Measurements from ENCODE around the gene CEMIP. TPM values are rescaled to one million over a fixed set of nuclear protein-coding genes. Genes with fewer than 3 reads are reported as not detected.

Gene CEMIP
- total RNA-seq, 1 donor from 2014 or later = not detected

- no peak overlapping the region for H3K4me3 ChIP-seq
- no peaks in the 10 kb centered on the region for H3K27me3 ChIP-seq
- peaks cover 19% of the 10 kb centered on the region for H3K79me2 ChIP-seq (ENCODE audit: low read depth)
- H3K36me3 ChIP-seq = no peaks in the 10 kb centered on the region
- peaks cover 23% of the 10 kb centered on the region for H4K20me1 ChIP-seq (ENCODE audit: low read depth)
- no peak overlapping the region for H3K27ac Mint-ChIP-seq
- peaks cover 2% of the 10 kb centered on the region for H3K27me3 Mint-ChIP-seq (ENCODE audit: insufficient read depth, low read depth)
- H3K9ac ChIP-seq = no peak overlapping the region
- no peak overlapping the region for H3K27ac ChIP-seq
- no peak for TF ChIP-seq EZH2phosphoT487 (IDR thresholded peaks at IDR 0.05)
- TF ChIP-seq EZH2 (IDR thresholded peaks at IDR 0.05) = no peak
- TF ChIP-seq, protein P1, sequence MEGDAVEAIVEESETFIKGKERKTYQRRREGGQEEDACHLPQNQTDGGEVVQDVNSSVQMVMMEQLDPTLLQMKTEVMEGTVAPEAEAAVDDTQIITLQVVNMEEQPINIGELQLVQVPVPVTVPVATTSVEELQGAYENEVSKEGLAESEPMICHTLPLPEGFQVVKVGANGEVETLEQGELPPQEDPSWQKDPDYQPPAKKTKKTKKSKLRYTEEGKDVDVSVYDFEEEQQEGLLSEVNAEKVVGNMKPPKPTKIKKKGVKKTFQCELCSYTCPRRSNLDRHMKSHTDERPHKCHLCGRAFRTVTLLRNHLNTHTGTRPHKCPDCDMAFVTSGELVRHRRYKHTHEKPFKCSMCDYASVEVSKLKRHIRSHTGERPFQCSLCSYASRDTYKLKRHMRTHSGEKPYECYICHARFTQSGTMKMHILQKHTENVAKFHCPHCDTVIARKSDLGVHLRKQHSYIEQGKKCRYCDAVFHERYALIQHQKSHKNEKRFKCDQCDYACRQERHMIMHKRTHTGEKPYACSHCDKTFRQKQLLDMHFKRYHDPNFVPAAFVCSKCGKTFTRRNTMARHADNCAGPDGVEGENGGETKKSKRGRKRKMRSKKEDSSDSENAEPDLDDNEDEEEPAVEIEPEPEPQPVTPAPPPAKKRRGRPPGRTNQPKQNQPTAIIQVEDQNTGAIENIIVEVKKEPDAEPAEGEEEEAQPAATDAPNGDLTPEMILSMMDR (IDR thresholded peaks at IDR 0.05) = peak; percentile 92
- H3K9me3 Mint-ChIP-seq = no peaks in the 10 kb centered on the region
- peaks cover 13% of the 10 kb centered on the region for H3K4me1 ChIP-seq
- H2AFZ ChIP-seq (replicated peaks) = no peak overlapping the region
- H3K4me1 Mint-ChIP-seq = peaks cover 8% of the 10 kb centered on the region
- H3K4me3 Mint-ChIP-seq = no peak overlapping the region
- peaks cover 9% of the 10 kb centered on the region for H3F3A ChIP-seq (ENCODE audit: low read depth)
- peaks cover 3% of the 10 kb centered on the region for H3K9me3 ChIP-seq (ENCODE audit: low read depth)
- peak; percentile 74 for DNase-seq (ENCODE audit: low spot score)
- peaks cover 10% of the 10 kb centered on the region for H3K36me3 Mint-ChIP-seq
- no peak overlapping the region for H3K4me2 ChIP-seq
These were observed 191.0 kb downstream of the CEMIP start for GRCh38 chr15:80970018-80970657.

DNA sequence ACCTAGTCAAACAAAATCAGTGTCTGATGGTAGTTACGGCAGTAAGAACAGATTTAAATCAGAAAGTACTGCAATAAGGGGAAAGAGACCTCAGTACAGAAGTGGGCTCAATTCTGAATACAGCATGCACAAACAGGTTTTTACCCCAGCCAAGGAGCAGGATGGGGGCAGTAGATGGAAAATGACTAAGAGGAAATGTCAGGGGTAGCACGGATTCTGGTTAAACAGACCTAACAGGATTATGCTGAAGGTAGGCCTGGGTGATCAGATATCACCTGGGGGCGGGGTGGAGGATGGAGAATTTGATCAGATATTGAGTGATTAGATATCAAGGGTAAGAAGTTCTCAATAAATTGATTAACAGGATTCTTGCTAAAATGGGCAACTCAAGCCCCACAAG lies 191.5 kb downstream of the CEMIP start:
- H3K36me3 ChIP-seq = no peaks in the 10 kb centered on the region
- no peak for TF ChIP-seq EZH2 (IDR thresholded peaks at IDR 0.05)
- peaks cover 28% of the 10 kb centered on the region for H4K20me1 ChIP-seq (ENCODE audit: low read depth)
- no peaks in the 10 kb centered on the region for H3K9me3 Mint-ChIP-seq
- no peak overlapping the region for H3K4me3 ChIP-seq
- no peak for DNase-seq (ENCODE audit: low spot score)
- no peak overlapping the region for H3K27ac Mint-ChIP-seq
- H3K4me1 ChIP-seq = peaks cover 13% of the 10 kb centered on the region
- peaks cover 8% of the 10 kb centered on the region for H3K4me1 Mint-ChIP-seq
- no peaks in the 10 kb centered on the region for H3K27me3 ChIP-seq
- H3K9ac ChIP-seq = no peak overlapping the region
- peaks cover 9% of the 10 kb centered on the region for H3F3A ChIP-seq (ENCODE audit: low read depth)
- H3K79me2 ChIP-seq (ENCODE audit: low read depth) = peaks cover 19% of the 10 kb centered on the region
- H3K4me3 Mint-ChIP-seq = no peak overlapping the region
- H3K27me3 Mint-ChIP-seq (ENCODE audit: insufficient read depth, low read depth) = peaks cover 2% of the 10 kb centered on the region
- H3K36me3 Mint-ChIP-seq = peaks cover 7% of the 10 kb centered on the region
- no peak overlapping the region for H3K4me2 ChIP-seq
- no peak overlapping the region for H2AFZ ChIP-seq (replicated peaks)
- H3K9me3 ChIP-seq (ENCODE audit: low read depth) = no peaks in the 10 kb centered on the region
- no peak overlapping the region for H3K27ac ChIP-seq

DNA sequence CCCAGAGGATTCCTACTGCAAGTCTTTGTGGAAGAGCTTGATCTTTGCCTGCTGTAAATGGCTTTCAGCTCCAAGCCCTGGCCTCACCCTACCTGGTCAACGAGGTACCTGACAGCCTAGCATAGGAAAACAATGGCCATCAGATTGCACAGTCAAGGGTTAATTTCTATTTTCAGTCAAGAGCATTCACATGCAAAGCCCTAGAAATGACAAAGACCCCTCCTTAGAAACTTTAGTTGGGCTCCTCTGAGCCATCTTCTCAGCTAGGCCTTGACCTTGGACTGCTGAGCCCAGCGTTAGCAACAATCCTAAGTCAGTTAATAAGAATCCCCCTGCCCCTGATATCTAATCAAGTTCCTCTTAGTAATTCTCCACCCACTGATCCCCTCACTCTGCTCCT lies 192.0 kb downstream of the CEMIP start:
- DNase-seq (ENCODE audit: low spot score) = no peak
- Histone ChIP-seq H3K36me3 (no peaks in the 10 kb centered on the region), H3K79me2 (ENCODE audit: low read depth) (peaks cover 23% of the 10 kb centered on the region), H4K20me1 (ENCODE audit: low read depth) (peaks cover 29% of the 10 kb centered on the region), H3K9me3 (ENCODE audit: low read depth) (no peaks in the 10 kb centered on the region), H3K27me3 (no peaks in the 10 kb centered on the region), H2AFZ (replicated peaks) (no peak overlapping the region), H3K4me3 (no peak overlapping the region), H3F3A (ENCODE audit: low read depth) (peaks cover 9% of the 10 kb centered on the region), H3K9ac (no peak overlapping the region), H3K27ac (no peak overlapping the region), H3K4me2 (no peak overlapping the region), H3K4me1 (peaks cover 13% of the 10 kb centered on the region)
- peaks cover 7% of the 10 kb centered on the region for H3K36me3 Mint-ChIP-seq
- TF ChIP-seq EZH2phosphoT487 (IDR thresholded peaks at IDR 0.05) (no peak), EZH2 (IDR thresholded peaks at IDR 0.05) (no peak)
- TF ChIP-seq, protein P1 (IDR thresholded peaks at IDR 0.05) = no peak
- H3K27me3 Mint-ChIP-seq (ENCODE audit: insufficient read depth, low read depth) = peaks cover 2% of the 10 kb centered on the region
- H3K9me3 Mint-ChIP-seq = no peaks in the 10 kb centered on the region
- no peak overlapping the region for H3K27ac Mint-ChIP-seq
- H3K4me1 Mint-ChIP-seq = peaks cover 8% of the 10 kb centered on the region
- H3K4me3 Mint-ChIP-seq = no peak overlapping the region

GRCh38 chr15:80972276-80972675 lies 193.1 kb downstream of the CEMIP start:
- H3K4me1 Mint-ChIP-seq = peaks cover 8% of the 10 kb centered on the region
- H3K27ac Mint-ChIP-seq = no peak overlapping the region
- peaks cover 10% of the 10 kb centered on the region for H3K36me3 Mint-ChIP-seq

More at GRCh38 chr15:80972276-80972675, 193.1 kb downstream of the CEMIP start:
- H4K20me1 ChIP-seq (ENCODE audit: low read depth) = peaks cover 39% of the 10 kb centered on the region
- H3K4me1 ChIP-seq = peaks cover 3% of the 10 kb centered on the region
- no peak overlapping the region for H3K4me3 ChIP-seq
- no peaks in the 10 kb centered on the region for H3K36me3 ChIP-seq
- no peak overlapping the region for H3K9ac ChIP-seq
- H3K4me2 ChIP-seq = no peak overlapping the region
- H3K9me3 ChIP-seq (ENCODE audit: low read depth) = no peaks in the 10 kb centered on the region
- Mint-ChIP-seq H3K4me3 (no peak overlapping the region), H3K9me3 (no peaks in the 10 kb centered on the region), H3K27me3 (ENCODE audit: insufficient read depth, low read depth) (peaks cover 2% of the 10 kb centered on the region)
- TF ChIP-seq EZH2 (IDR thresholded peaks at IDR 0.05) (no peak), EZH2phosphoT487 (IDR thresholded peaks at IDR 0.05) (no peak)
- TF ChIP-seq, protein P1 (IDR thresholded peaks at IDR 0.05) = no peak
- no peak overlapping the region for H3K27ac ChIP-seq
- H2AFZ ChIP-seq (replicated peaks) = no peak overlapping the region
- no peaks in the 10 kb centered on the region for H3K27me3 ChIP-seq
- H3K79me2 ChIP-seq (ENCODE audit: low read depth) = peaks cover 34% of the 10 kb centered on the region
- H3F3A ChIP-seq (ENCODE audit: low read depth) = peaks cover 6% of the 10 kb centered on the region
- no peak for DNase-seq (ENCODE audit: low spot score)

Measured in neural progenitor cell (in vitro differentiated cells).